ENCODE results near the gene COA1. TPM values are rescaled to one million over a fixed set of nuclear protein-coding genes. Genes with fewer than 3 reads are reported as not detected.
"Not testable (repeated sequence)": the region's sequence is repeated elsewhere in the genome, so short reads cannot be mapped to it uniquely, and the experiment has no call there.

COA1 gene
- polyA plus RNA-seq, 1 donor from 2014 or later = 157 TPM

DNA sequence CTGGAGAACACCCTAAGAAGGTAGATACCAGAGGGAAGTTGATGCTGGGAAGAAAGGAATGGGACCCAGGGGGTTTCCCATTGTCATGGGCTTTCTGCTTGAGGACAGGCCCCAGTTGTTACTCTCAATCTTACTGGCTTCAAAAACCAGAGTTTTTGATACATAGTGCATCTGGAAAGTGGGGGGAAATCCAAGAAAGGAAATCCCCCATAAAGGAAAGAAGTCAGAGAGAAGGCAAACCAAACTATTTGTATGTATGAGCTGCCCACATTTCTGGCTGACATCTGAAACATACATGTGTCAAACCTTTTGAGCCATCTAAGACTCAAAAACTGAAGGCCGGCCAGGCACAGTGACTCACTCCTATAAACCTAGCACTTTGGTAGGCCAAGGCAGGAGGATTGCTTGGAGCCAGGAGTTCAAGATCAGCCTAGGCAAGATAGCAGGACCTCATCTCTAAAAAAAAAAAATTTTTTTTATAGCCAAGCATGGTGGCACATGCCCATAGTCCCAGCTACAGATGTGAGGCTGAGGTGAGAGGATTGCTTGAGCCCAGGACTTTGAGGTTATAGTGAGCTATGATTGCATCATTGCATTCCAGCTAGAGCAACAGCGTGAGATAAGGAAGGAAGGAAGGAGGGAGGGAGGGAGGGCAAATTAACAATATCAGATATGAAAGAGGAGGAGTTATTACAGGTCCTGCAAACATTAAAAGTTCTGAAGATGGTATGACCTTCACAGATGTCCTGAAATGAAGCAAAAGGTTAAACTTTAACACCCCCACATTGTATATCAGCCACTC, 6.7 kb upstream of the COA1 start:
- Histone ChIP-seq H2AFZ (ENCODE audit: low read depth, low read length) (no peak overlapping the region), H3F3A (ENCODE audit: insufficient read depth, low read length, poor library complexity, severe bottlenecking) (no peaks in the 10 kb centered on the region), H3K4me3 (ENCODE audit: low read length) (no peak overlapping the region), H3K9me2 (ENCODE audit: insufficient read depth, low read length) (no peaks in the 10 kb centered on the region), H4K20me1 (ENCODE audit: insufficient read depth) (no peaks in the 10 kb centered on the region), H3K27me3 (ENCODE audit: insufficient read depth, low read depth, low read length) (no peaks in the 10 kb centered on the region), H3K4me2 (ENCODE audit: low read length) (no peak overlapping the region), H3K79me2 (replicated peaks; ENCODE audit: insufficient read depth, low read length) (no peaks in the 10 kb centered on the region), H3K9me3 (ENCODE audit: low read length) (no peaks in the 10 kb centered on the region), H3K9ac (ENCODE audit: low read length) (no peak overlapping the region), H3K27ac (ENCODE audit: low read length) (no peak overlapping the region), H3K36me3 (ENCODE audit: insufficient read depth, low read length) (no peaks in the 10 kb centered on the region)
- TF ChIP-seq SMC3 (conservative IDR thresholded peaks at IDR 0.05; ENCODE audit: poor library complexity) (no peak), TAF1 (IDR thresholded peaks at IDR 0.05; ENCODE audit: low read depth) (no peak), RAD21 (conservative IDR thresholded peaks at IDR 0.05) (no peak), POLR2AphosphoS5 (IDR thresholded peaks at IDR 0.05) (no peak), EP300 (conservative IDR thresholded peaks at IDR 0.05; ENCODE audit: poor library complexity, severe bottlenecking) (no peak), EZH2 (IDR thresholded peaks at IDR 0.05; ENCODE audit: borderline replicate concordance, insufficient read depth, low read length, poor library complexity, severe bottlenecking) (no peak)
- TF ChIP-seq, protein P1, sequence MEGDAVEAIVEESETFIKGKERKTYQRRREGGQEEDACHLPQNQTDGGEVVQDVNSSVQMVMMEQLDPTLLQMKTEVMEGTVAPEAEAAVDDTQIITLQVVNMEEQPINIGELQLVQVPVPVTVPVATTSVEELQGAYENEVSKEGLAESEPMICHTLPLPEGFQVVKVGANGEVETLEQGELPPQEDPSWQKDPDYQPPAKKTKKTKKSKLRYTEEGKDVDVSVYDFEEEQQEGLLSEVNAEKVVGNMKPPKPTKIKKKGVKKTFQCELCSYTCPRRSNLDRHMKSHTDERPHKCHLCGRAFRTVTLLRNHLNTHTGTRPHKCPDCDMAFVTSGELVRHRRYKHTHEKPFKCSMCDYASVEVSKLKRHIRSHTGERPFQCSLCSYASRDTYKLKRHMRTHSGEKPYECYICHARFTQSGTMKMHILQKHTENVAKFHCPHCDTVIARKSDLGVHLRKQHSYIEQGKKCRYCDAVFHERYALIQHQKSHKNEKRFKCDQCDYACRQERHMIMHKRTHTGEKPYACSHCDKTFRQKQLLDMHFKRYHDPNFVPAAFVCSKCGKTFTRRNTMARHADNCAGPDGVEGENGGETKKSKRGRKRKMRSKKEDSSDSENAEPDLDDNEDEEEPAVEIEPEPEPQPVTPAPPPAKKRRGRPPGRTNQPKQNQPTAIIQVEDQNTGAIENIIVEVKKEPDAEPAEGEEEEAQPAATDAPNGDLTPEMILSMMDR (IDR thresholded peaks at IDR 0.05; ENCODE audit: poor library complexity, severe bottlenecking) = no peak

DNA sequence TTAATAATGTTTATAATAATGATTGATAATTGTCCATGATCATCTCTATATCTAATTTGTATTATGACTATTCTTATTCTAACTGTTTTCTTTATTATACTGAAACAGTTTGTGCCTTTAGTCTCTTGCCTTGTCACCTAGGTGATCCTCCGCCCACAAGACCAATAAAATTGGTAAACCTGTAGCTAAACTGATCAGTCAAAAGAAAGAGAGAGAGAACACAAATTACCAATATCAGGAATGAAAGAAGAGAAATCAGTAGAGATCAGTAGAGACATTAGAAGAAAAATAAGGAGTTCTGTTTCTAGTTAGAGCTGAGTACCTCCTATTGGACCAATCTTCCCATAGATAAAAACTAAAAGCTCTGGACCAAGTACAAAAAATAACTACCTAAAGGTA, 6.1 kb upstream of the COA1 start:
- Histone ChIP-seq H4K20me1 (ENCODE audit: insufficient read depth) (no peaks in the 10 kb centered on the region), H3K79me2 (replicated peaks; ENCODE audit: insufficient read depth, low read length) (no peaks in the 10 kb centered on the region), H3K4me3 (ENCODE audit: low read length) (no peak overlapping the region), H2AFZ (ENCODE audit: low read depth, low read length) (no peak overlapping the region), H3K27ac (ENCODE audit: low read length) (no peak overlapping the region), H3K27me3 (ENCODE audit: insufficient read depth, low read depth, low read length) (no peaks in the 10 kb centered on the region), H3K9me2 (ENCODE audit: insufficient read depth, low read length) (no peaks in the 10 kb centered on the region), H3K9me3 (ENCODE audit: low read length) (no peaks in the 10 kb centered on the region), H3K4me2 (ENCODE audit: low read length) (no peak overlapping the region), H3K9ac (ENCODE audit: low read length) (no peak overlapping the region), H3F3A (ENCODE audit: insufficient read depth, low read length, poor library complexity, severe bottlenecking) (no peaks in the 10 kb centered on the region), H3K36me3 (ENCODE audit: insufficient read depth, low read length) (no peaks in the 10 kb centered on the region)
- no peak for TF ChIP-seq EZH2 (IDR thresholded peaks at IDR 0.05; ENCODE audit: borderline replicate concordance, insufficient read depth, low read length, poor library complexity, severe bottlenecking)
- TF ChIP-seq TAF1 (IDR thresholded peaks at IDR 0.05; ENCODE audit: low read depth) = no peak
- TF ChIP-seq, protein P2, sequence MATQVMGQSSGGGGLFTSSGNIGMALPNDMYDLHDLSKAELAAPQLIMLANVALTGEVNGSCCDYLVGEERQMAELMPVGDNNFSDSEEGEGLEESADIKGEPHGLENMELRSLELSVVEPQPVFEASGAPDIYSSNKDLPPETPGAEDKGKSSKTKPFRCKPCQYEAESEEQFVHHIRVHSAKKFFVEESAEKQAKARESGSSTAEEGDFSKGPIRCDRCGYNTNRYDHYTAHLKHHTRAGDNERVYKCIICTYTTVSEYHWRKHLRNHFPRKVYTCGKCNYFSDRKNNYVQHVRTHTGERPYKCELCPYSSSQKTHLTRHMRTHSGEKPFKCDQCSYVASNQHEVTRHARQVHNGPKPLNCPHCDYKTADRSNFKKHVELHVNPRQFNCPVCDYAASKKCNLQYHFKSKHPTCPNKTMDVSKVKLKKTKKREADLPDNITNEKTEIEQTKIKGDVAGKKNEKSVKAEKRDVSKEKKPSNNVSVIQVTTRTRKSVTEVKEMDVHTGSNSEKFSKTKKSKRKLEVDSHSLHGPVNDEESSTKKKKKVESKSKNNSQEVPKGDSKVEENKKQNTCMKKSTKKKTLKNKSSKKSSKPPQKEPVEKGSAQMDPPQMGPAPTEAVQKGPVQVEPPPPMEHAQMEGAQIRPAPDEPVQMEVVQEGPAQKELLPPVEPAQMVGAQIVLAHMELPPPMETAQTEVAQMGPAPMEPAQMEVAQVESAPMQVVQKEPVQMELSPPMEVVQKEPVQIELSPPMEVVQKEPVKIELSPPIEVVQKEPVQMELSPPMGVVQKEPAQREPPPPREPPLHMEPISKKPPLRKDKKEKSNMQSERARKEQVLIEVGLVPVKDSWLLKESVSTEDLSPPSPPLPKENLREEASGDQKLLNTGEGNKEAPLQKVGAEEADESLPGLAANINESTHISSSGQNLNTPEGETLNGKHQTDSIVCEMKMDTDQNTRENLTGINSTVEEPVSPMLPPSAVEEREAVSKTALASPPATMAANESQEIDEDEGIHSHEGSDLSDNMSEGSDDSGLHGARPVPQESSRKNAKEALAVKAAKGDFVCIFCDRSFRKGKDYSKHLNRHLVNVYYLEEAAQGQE (IDR thresholded peaks at IDR 0.05; ENCODE audit: borderline replicate concordance) = no peak
- no peak for TF ChIP-seq EP300 (conservative IDR thresholded peaks at IDR 0.05; ENCODE audit: poor library complexity, severe bottlenecking)
- no peak for TF ChIP-seq RAD21 (conservative IDR thresholded peaks at IDR 0.05)
- TF ChIP-seq POLR2AphosphoS5 (IDR thresholded peaks at IDR 0.05) = no peak
- TF ChIP-seq SMC3 (conservative IDR thresholded peaks at IDR 0.05; ENCODE audit: poor library complexity) = no peak
- no peak for TF ChIP-seq MXI1 (conservative IDR thresholded peaks at IDR 0.05; ENCODE audit: poor library complexity, severe bottlenecking)
- TF ChIP-seq, protein P1 (IDR thresholded peaks at IDR 0.05; ENCODE audit: poor library complexity, severe bottlenecking) = no peak

DNA sequence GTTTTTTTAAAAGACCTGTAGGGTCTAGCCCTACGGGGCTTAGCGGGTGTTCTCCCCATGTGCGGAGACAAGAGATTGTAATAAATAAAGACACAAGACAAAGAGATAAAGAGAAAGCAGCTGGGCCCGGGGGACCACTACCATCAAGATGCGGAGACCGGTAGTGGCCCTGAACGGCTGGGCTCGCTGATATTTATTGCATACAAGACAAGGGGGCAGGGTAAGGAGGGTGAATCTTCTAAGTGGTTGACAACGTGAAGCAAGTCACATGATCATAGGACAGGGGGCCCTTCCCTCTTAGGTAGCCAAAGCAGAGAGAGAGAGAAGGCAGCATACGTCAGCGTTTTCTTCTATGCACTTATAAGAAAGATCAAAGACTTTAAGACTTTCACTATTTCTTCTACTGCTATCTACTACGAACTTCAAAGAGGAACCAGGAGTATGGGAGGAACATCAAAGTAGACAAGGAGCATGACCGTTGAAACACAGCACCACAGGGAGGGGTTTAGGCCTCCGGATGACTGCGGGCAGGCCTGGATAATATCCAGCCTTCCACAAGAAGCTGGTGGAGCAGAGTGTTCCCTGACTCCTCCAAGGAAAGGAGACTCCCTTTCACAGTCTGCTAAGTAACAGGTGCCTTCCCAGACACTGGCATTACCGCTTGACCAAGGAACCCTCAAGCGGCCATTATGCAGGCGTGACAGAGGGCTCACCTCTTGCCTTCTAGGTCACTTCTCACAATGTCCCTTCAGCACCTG, 5.4 kb upstream of the COA1 start:
- not testable (repeated sequence) for H3K27me3 ChIP-seq (ENCODE audit: insufficient read depth, low read depth, low read length); H2AFZ ChIP-seq (ENCODE audit: low read depth, low read length)

More for the DNA sequence above, 5.4 kb upstream of the COA1 start:
- H3K9me2 ChIP-seq (ENCODE audit: insufficient read depth, low read length); H3K79me2 ChIP-seq (replicated peaks; ENCODE audit: insufficient read depth, low read length); H3K27ac ChIP-seq (ENCODE audit: low read length); H3K4me3 ChIP-seq (ENCODE audit: low read length); H3K4me2 ChIP-seq (ENCODE audit: low read length); H3K9me3 ChIP-seq (ENCODE audit: low read length); H3F3A ChIP-seq (ENCODE audit: insufficient read depth, low read length, poor library complexity, severe bottlenecking); H4K20me1 ChIP-seq (ENCODE audit: insufficient read depth); H3K36me3 ChIP-seq (ENCODE audit: insufficient read depth, low read length); H3K9ac ChIP-seq (ENCODE audit: low read length): not testable (repeated sequence)

Measured in neural cell (in vitro differentiated cells).